GM12865 (cell line): ENCODE results near the gene PALM2AKAP2.

ENCODE experiments used
- DNase-seq: peaks from one replicate; pipeline ENCODE4 v3.0.0; 2010; ENCODE audit warnings: low read depth
- H3K4me3 ChIP-seq: 2 replicates; pipeline ENCODE4 v1.5.1; 2011; ENCODE audit warnings: mild to moderate bottlenecking, low read depth, low read length, control low read depth
- TF ChIP-seq, protein P1 (sequence below): IDR thresholded peaks from 2 replicates; pipeline ENCODE4 v1.5.1; 2011; ENCODE audit warnings: low read length, control low read depth, low read depth, inconsistent platforms; ENCODE audit not compliant: insufficient read depth; ENCODE audit errors: missing control alignments

The PALM2AKAP2 gene

DNA sequence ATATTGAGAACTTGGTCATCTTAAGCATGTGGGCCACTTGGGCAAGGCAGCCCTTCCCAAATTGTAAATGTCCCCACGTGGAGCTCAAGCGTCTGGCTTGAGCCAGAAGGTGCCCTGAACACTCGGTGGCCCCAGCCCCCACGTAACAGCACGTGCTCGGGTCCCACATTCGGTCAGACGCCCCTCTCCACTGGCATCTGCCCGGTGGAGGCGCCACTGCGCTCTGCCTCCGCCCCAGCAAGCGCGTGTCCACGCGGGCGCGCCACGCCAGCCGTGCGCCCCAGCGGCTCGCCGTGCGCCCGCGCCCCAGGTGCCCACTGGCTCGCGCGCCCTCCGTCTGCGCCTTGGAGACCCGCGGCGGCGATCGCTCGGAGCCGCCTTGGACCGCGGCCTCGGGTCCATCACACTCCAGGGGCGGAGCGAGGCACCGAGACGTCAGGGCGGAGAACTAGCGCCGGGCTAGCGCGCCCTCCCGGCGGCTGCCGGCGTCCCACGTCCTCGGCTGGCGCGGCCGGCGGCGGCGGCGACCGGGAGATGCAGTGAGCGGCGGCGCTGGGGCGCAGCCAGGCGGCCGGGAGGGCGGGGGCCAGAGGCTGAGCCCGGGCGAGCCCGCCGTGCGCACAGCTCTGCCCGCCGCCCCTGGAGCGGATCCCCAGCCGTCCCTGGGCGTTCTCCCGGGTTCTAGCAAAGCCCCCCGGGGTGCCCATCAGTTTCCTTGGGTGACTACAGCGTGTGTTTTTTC lies at the start of gene PALM2AKAP2:
Gene PALM2AKAP2, plus strand, starts transcription at position 488 of the 742 bp plus-strand sequence. CDS start 291 bp downstream, outside the sequence.
- H3K4me3 ChIP-seq: no peak within 1 kb of the TSS
- peak; percentile 6 for DNase-seq
- TF ChIP-seq, protein P1, sequence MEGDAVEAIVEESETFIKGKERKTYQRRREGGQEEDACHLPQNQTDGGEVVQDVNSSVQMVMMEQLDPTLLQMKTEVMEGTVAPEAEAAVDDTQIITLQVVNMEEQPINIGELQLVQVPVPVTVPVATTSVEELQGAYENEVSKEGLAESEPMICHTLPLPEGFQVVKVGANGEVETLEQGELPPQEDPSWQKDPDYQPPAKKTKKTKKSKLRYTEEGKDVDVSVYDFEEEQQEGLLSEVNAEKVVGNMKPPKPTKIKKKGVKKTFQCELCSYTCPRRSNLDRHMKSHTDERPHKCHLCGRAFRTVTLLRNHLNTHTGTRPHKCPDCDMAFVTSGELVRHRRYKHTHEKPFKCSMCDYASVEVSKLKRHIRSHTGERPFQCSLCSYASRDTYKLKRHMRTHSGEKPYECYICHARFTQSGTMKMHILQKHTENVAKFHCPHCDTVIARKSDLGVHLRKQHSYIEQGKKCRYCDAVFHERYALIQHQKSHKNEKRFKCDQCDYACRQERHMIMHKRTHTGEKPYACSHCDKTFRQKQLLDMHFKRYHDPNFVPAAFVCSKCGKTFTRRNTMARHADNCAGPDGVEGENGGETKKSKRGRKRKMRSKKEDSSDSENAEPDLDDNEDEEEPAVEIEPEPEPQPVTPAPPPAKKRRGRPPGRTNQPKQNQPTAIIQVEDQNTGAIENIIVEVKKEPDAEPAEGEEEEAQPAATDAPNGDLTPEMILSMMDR: no peak

DNA sequence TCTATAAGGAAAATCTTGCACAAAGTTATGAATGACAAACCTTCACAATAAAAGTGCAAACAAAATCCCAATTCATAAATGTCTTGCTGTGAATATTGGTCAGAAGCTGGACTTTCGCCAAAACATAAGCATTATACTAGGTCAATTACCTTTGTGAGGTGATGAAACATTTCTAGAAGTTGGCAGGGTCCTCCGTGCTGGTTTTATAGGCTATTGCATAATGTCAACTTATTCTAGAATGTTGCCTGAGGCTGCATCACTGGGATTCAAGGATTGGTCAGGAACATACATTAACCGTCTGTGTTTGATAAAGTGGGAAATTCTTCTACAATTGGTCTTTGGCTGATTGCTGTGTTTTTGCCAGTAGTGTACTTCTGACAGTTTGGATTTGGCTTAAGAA lies 49.8 kb upstream of the PALM2AKAP2 start:
- DNase-seq: no peak
- no peak overlapping the region for H3K4me3 ChIP-seq
- TF ChIP-seq, protein P1: no peak

DNA sequence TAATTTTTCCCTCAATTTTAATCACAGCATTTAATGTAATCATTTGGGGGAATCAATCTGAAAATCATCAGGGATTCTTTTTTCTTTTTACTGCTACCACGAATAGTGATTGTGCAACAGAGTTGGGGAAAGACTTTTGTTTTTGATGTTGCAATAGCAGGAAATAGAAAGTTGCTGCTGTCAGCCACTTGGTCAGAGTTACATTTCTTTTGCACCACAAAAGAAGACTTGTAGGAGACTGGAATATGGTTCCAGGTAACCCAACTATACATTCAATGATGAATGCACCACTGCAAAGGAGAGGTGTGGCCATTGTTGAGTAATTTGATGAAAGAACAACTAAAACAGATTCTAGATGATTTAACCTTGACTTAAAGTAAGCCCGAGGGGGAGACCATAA lies 46.3 kb upstream of the PALM2AKAP2 start:
- DNase-seq: no peak
- TF ChIP-seq, protein P1: no peak
- no peak overlapping the region for H3K4me3 ChIP-seq

DNA sequence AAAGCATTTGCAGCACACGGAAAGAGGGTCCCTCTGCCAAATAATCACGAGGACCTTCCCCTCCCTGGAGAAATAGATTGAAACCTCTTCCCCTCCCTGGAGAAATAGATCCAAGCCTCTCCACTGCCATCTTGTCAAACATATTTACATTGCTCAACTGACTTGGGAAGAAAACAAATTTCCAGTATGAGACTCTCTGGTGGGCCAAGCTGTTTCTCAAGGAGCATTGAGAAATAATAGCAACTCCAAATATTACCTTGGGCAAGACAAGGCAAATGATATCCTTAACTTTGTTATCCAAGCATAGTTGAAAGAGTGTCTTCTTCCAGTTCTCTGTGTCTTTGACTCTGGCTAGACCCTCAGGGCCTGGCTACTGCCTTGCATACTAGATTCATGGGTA lies 45.2 kb upstream of the PALM2AKAP2 start:
- H3K4me3 ChIP-seq: no peak overlapping the region
- TF ChIP-seq, protein P1: no peak
- no peak for DNase-seq

DNA sequence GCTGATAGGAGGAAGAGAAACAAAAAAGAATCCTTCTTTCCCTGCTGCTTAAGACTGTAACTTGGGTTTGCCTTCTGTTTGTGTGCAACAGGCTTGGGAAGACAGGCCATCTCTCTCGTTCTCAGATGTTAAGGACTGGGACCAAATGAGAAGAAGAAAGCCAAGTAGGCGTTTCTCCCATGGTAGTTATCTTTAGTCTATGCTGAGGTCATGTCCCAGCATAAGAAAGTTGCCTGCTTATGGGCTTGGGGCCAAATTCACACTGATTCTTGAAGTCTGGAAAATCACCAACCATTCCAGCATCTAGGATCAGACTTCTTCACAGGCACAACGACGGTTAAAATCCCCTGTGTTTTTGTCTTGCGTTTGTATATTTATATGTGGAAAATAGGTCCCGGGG lies 44.2 kb upstream of the PALM2AKAP2 start:
- no peak overlapping the region for H3K4me3 ChIP-seq
- no peak for DNase-seq
- TF ChIP-seq, protein P1: no peak

DNA sequence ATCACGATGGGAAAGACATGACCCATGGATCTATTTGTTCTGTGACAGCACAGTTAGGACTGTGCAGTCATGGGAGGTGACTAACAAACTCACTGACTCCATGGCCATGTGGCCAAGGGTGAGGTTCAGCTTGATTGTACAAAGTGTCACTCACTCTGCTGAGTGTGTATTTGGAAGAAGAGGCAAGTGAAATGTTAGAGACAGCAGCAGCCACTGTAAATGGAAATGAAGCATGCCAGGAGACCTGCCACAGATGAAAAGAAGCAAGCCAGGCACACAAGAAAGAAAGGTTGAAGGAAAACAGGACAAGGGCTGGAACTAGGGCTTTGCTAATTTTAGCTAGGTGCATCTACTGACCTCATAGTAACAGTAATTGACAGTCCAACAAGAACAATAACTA lies 42.7 kb upstream of the PALM2AKAP2 start:
- TF ChIP-seq, protein P1: no peak
- no peak overlapping the region for H3K4me3 ChIP-seq

DNA sequence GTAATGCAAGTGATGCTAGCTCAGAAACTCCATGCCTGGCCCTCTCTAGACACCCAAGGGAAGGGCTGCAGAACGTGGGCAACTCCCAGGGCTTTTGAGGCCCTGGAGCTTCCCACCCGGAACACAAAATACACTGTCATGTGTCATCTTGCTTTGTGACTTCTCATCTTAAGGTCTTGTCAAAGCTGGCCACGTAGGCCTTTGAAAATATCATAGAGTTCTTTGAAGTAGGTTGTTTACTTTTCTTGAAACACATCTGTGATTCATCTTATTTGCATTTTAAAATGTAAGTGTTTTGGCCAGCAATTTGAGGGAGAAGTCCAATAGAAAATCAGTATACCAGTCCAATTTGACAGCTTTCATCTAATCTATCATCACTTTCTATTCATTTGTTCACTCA lies 40.2 kb upstream of the PALM2AKAP2 start:
- DNase-seq: no peak

More for the DNA sequence above, 42.7 kb upstream of the PALM2AKAP2 start:
- no peak for DNase-seq

More for the DNA sequence above, 40.2 kb upstream of the PALM2AKAP2 start:
- H3K4me3 ChIP-seq: no peak overlapping the region
- TF ChIP-seq, protein P1: no peak
